ENCODE data around the gene CYTH2. TPM values are rescaled to one million over a fixed set of nuclear protein-coding genes. Genes with fewer than 3 reads are reported as not detected.

The CYTH2 gene
- total and polyA plus RNA-seq, 8 donors = 25.4 to 54.2 (median 31.5) TPM

DNA sequence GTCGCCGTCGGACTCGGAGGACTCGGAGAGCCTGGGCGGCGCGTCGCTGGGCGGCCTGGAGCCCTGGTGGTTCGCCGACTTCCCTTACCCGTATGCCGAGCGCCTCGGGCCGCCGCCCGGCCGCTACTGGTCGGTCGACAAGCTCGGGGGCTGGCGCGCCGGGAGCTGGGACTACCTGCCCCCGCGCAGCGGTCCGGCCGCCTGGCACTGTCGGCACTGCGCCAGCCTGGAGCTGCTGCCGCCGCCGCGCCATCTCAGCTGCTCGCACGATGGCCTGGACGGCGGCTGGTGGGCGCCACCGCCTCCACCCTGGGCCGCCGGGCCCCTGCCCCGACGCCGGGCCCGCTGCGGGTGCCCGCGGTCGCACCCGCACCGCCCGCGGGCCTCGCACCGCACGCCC lies 25.9 kb upstream of the CYTH2 start:
- TF ChIP-seq, protein P1, sequence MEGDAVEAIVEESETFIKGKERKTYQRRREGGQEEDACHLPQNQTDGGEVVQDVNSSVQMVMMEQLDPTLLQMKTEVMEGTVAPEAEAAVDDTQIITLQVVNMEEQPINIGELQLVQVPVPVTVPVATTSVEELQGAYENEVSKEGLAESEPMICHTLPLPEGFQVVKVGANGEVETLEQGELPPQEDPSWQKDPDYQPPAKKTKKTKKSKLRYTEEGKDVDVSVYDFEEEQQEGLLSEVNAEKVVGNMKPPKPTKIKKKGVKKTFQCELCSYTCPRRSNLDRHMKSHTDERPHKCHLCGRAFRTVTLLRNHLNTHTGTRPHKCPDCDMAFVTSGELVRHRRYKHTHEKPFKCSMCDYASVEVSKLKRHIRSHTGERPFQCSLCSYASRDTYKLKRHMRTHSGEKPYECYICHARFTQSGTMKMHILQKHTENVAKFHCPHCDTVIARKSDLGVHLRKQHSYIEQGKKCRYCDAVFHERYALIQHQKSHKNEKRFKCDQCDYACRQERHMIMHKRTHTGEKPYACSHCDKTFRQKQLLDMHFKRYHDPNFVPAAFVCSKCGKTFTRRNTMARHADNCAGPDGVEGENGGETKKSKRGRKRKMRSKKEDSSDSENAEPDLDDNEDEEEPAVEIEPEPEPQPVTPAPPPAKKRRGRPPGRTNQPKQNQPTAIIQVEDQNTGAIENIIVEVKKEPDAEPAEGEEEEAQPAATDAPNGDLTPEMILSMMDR (IDR thresholded peaks at IDR 0.05) = no peak
- no peak for ATAC-seq
- H3K36me3 ChIP-seq = peaks cover 0 to 4% (median 0%) of the 10 kb centered on the region in 3 donors
- H3K27ac ChIP-seq = no peak overlapping the region
- no peaks in the 10 kb centered on the region for H3K27me3 ChIP-seq
- peak overlapping the region in 3 of 4 donors; percentile 19 to 42 (median 34) for H3K4me3 ChIP-seq
- H3K9me3 ChIP-seq = no peaks in the 10 kb centered on the region
- no peak for FAIRE-seq
- 2 to 8% methylated on average over 19 to 60 of the region's 60 CpGs for WGBS, 2 donors
- DNase-seq = peak in 3 of 6 donors; percentile 70 to 84 (median 74)
- H3K4me1 ChIP-seq = peaks cover 0 to 13% (median 7%) of the 10 kb centered on the region in 3 donors
- intact Hi-C loops (cut with DNase I) = no loop called here

DNA sequence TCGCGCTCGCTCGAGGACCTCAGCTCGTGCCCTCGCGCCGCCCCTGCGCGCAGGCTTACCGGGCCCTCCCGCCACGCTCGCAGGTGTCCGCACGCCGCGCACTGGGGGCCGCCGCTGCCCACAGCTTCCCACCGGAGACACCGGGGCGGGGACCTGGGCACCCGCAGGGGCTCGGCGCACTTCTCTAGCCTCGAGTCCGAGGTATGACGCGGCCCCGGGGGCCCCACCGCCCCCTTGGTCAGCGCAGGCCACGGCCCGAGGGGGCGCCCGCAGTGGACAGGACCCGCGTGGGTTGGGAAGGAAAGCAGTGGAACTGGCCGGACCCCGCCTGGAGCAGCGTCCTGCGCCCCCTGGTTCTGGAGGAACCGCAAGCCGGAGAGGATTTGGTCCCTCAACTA lies 25.4 kb upstream of the CYTH2 start:
- peaks cover 0 to 13% (median 7%) of the 10 kb centered on the region in 3 donors for H3K4me1 ChIP-seq
- intact Hi-C loops (cut with DNase I) = no loop called here
- DNase-seq (peak in 2 of 6 donors; percentile 47 to 75), FAIRE-seq (no peak), ATAC-seq (no peak)
- peak overlapping the region in 2 of 4 donors; percentile 34 to 42 for H3K4me3 ChIP-seq
- no peaks in the 10 kb centered on the region for H3K27me3 ChIP-seq
- no peak overlapping the region for H3K27ac ChIP-seq
- WGBS, 2 donors = 11 to 13% methylated on average over 33 to 45 of the region's 45 CpGs
- TF ChIP-seq, protein P1 (IDR thresholded peaks at IDR 0.05) = no peak
- H3K9me3 ChIP-seq = no peaks in the 10 kb centered on the region
- peaks cover 0 to 4% (median 0%) of the 10 kb centered on the region in 3 donors for H3K36me3 ChIP-seq

DNA sequence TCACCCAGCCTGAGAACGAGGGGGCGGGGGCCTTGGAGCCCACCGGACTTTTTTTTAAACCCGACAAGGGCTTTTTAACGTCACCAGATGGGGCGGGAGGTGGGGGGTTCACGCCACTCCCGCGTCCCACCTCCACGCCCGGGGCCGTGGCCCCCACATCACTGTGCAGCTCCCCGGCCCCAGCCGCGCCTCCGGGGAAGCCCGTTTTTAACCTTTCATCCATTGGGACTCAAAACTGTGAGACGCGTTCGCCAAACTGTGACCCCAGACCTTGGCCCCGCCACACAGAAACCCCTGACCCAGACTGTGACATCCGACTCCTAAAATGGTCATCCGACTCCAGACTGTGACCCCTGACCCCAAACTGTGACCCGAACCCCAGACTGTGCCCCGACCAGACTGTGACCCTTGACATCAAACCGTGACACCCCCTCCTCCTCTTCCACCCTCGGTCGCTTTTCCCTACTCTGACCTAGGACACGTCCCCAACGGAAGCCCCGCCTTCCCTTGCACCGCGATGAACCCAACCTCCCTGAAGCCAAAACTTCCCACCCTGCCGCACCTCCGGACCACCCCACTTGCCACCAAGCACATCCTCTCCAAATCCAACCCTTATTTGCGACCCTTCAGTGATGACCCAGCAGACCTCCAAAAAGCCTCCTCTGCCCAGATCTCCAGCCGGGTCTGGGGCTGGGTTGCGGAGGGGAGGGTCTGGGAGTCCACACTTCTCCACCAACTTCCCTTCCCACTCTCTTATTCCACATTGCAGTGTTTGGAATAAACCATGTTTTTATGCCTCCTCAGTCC lies 24.8 kb upstream of the CYTH2 start:
- Histone ChIP-seq H3K4me3 (peak overlapping the region in 1 of 4 donors; percentile 100), H3K27ac (no peak overlapping the region), H3K4me1 (peaks cover 0 to 13% (median 7%) of the 10 kb centered on the region in 3 donors), H3K9me3 (no peaks in the 10 kb centered on the region), H3K27me3 (no peaks in the 10 kb centered on the region), H3K36me3 (peaks cover 0 to 5% (median 0%) of the 10 kb centered on the region in 3 donors)
- DNase-seq (peak in 1 of 6 donors; percentile 34), ATAC-seq (no peak), FAIRE-seq (no peak)
- TF ChIP-seq, protein P1 (IDR thresholded peaks at IDR 0.05) = no peak
- intact Hi-C loops (cut with DNase I) = no loop called here
- WGBS, 2 donors = 20 to 26% methylated on average over 35 to 38 of the region's 38 CpGs

DNA sequence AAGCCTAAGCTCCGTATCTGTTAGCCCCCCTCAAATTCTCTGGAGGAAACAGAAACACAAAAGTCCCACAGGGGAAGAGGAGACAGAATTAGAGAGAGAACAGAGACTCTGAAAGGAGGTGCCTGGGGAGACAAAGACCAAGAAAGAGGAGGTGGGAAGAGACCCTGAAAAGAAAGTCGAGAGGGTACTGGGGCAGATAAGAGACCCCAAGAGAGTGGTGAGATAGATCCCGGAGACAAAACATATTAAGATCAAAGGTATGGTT lies 24.3 kb upstream of the CYTH2 start:
- 20 to 33% methylated on average over 3 of the region's 3 CpGs for WGBS, 2 donors
- FAIRE-seq (no peak), DNase-seq (no peak), ATAC-seq (no peak)
- peaks cover 0 to 10% (median 0%) of the 10 kb centered on the region in 3 donors for H3K36me3 ChIP-seq
- H3K4me1 ChIP-seq = peaks cover 0 to 13% (median 7%) of the 10 kb centered on the region in 3 donors
- H3K9me3 ChIP-seq = no peaks in the 10 kb centered on the region
- H3K27ac ChIP-seq = peak overlapping the region in 1 of 4 donors; percentile 87
- TF ChIP-seq, protein P1 (IDR thresholded peaks at IDR 0.05) = no peak
- no peaks in the 10 kb centered on the region for H3K27me3 ChIP-seq
- intact Hi-C loops (cut with DNase I) = no loop called here
- peak overlapping the region in 2 of 4 donors; percentile 92 to 100 for H3K4me3 ChIP-seq

DNA sequence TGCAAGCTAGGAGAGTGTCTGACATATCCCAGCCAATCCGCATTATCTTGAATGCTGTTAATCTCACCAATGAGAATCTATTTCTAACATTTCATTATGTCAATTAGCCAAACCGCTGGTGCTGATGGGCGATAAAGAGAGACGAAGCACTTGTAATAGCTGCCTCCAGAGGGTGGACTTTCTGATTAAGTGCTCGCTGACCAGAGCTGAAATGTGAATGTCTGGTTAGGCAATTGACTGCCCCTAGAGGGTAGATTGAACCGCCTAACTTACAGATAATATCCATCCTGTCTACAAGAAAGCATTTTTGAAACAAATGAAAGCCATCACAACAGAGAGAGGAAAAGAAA lies 23.9 kb upstream of the CYTH2 start:
- Histone ChIP-seq H3K4me1 (peaks cover 0 to 13% (median 7%) of the 10 kb centered on the region in 3 donors), H3K27ac (peak overlapping the region in 3 of 4 donors; percentile 53 to 87 (median 81)), H3K9me3 (no peaks in the 10 kb centered on the region), H3K27me3 (no peaks in the 10 kb centered on the region), H3K36me3 (peaks cover 0 to 14% (median 2%) of the 10 kb centered on the region in 3 donors), H3K4me3 (peak overlapping the region; percentile 49 to 100 (median 96))
- TF ChIP-seq, protein P1 (IDR thresholded peaks at IDR 0.05) = peak in 1 of 4 donors; percentile 19
- WGBS, 2 donors = 4 to 5% methylated on average over 6 of the region's 6 CpGs
- DNase-seq = no peak
- peak; percentile 32 to 75 (median 66) for ATAC-seq
- intact Hi-C loops (cut with DNase I) = no loop called here
- FAIRE-seq = no peak
